ENCODE data around the gene SPECC1L. TPM values are rescaled to one million over a fixed set of nuclear protein-coding genes. Genes with fewer than 3 reads are reported as not detected.

The SPECC1L gene
- total and polyA plus RNA-seq, 10 of the 15 experiments (the other 5 are each of a cell fraction or from before 2014, with no cell fraction given), result 1.9 to 40.6 (median 19.1) TPM

DNA sequence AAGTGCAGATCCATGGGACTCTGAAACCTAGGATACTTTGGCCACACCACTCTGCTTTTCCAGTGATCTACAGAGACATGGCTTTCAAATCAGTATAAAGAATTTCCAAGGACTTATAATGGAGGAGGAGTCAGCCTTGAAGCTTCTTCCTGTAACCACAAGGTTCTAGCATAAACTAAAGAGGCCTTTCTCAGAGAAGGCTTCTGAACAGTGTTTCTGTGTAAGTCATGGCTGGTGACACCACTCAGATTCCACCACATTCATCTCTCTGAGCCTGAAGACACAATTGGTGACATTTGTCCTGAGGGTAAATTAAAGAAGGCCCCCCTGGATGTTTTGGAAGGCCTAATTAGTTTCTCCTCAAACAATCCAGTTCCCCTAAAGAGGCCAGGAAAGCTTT is 127.8 kb downstream of the SPECC1L start:
- ChIA-PET POLR2A (interaction anchor here (0.6 to 1.4 kb wide), 2 partner anchors 17 to 553 kb away, joined by 3 read pairs; no protein-coding TSS in a partner anchor), CTCF (interaction anchor here (0.6 to 2.1 kb wide), 10 partner anchors 11 to 124 kb away, joined by 3 to 13 read pairs (median 4); no protein-coding TSS in a partner anchor), RAD21 (ENCODE audit: unreplicated experiment) (interaction anchor here (0.7 to 1.9 kb wide), 4 partner anchors 29 to 431 kb away, joined by 3 to 8 read pairs (median 4); partner anchors contain the start of gene ADORA2A), SMC1A (ENCODE audit: uncharacterized antibody, unreplicated experiment) (interaction anchor here (0.7 to 3.7 kb wide), 11 partner anchors 11 to 155 kb away, joined by 3 to 14 read pairs (median 4); no protein-coding TSS in a partner anchor)
- Histone ChIP-seq H3K9ac (ENCODE audit: control insufficient read depth, insufficient read depth, low read length) (peak overlapping the region; percentile 3; the same call in 1 of the 2 replicates), H3K4me3 (no peak overlapping the region), H3K79me2 (ENCODE audit: control insufficient read depth, insufficient read depth, low read length) (peaks cover 1% of the 10 kb centered on the region), H4K20me1 (ENCODE audit: control insufficient read depth, insufficient read depth) (no peaks in the 10 kb centered on the region), H3K9me3 (replicated peaks; ENCODE audit: control insufficient read depth, insufficient read depth, low read length) (no peaks in the 10 kb centered on the region), H3K4me1 (ENCODE audit: control insufficient read depth, insufficient read depth, low read length) (peaks cover 44% of the 10 kb centered on the region), H3K27me3 (replicated peaks in 1 of 2; ENCODE audit: control insufficient read depth in 2 of 2, insufficient read depth in 2 of 2, low read length in 1 of 2) (no peaks in the 10 kb centered on the region), H3K27ac (ENCODE audit: control insufficient read depth, insufficient read depth) (peak overlapping the region; percentile 85), H3K4me2 (ENCODE audit: control insufficient read depth, insufficient read depth) (no peak overlapping the region; the same call in 1 of the 2 replicates), H2AFZ (ENCODE audit: control insufficient read depth, low read depth, low read length) (no peak overlapping the region), H3K36me3 (ENCODE audit: control insufficient read depth in 2 of 2, insufficient read depth in 2 of 2, low read length in 1 of 2) (peaks cover 1 to 10% of the 10 kb centered on the region in 2 experiments; a peak in 2 of 4 replicates)
- no peak for TF ChIP-seq BCL11A (IDR thresholded peaks at IDR 0.05; ENCODE audit: low read depth, low read length)
- TF ChIP-seq, protein P1, sequence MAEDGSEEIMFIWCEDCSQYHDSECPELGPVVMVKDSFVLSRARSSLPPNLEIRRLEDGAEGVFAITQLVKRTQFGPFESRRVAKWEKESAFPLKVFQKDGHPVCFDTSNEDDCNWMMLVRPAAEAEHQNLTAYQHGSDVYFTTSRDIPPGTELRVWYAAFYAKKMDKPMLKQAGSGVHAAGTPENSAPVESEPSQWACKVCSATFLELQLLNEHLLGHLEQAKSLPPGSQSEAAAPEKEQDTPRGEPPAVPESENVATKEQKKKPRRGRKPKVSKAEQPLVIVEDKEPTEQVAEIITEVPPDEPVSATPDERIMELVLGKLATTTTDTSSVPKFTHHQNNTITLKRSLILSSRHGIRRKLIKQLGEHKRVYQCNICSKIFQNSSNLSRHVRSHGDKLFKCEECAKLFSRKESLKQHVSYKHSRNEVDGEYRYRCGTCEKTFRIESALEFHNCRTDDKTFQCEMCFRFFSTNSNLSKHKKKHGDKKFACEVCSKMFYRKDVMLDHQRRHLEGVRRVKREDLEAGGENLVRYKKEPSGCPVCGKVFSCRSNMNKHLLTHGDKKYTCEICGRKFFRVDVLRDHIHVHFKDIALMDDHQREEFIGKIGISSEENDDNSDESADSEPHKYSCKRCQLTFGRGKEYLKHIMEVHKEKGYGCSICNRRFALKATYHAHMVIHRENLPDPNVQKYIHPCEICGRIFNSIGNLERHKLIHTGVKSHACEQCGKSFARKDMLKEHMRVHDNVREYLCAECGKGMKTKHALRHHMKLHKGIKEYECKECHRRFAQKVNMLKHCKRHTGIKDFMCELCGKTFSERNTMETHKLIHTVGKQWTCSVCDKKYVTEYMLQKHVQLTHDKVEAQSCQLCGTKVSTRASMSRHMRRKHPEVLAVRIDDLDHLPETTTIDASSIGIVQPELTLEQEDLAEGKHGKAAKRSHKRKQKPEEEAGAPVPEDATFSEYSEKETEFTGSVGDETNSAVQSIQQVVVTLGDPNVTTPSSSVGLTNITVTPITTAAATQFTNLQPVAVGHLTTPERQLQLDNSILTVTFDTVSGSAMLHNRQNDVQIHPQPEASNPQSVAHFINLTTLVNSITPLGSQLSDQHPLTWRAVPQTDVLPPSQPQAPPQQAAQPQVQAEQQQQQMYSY (CRISPR knock-in tag; IDR thresholded peaks at IDR 0.05), result no peak
- TF ChIP-seq YBX1 (IDR thresholded peaks at IDR 0.05), result no peak
- TF ChIP-seq, protein P2, sequence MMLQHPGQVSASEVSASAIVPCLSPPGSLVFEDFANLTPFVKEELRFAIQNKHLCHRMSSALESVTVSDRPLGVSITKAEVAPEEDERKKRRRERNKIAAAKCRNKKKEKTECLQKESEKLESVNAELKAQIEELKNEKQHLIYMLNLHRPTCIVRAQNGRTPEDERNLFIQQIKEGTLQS (IDR thresholded peaks at IDR 0.05; ENCODE audit: borderline replicate concordance, extremely low read depth, low read depth, low read length), result no peak
- TF ChIP-seq, protein P3, sequence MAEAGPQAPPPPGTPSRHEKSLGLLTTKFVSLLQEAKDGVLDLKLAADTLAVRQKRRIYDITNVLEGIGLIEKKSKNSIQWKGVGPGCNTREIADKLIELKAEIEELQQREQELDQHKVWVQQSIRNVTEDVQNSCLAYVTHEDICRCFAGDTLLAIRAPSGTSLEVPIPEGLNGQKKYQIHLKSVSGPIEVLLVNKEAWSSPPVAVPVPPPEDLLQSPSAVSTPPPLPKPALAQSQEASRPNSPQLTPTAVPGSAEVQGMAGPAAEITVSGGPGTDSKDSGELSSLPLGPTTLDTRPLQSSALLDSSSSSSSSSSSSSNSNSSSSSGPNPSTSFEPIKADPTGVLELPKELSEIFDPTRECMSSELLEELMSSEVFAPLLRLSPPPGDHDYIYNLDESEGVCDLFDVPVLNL (IDR thresholded peaks at IDR 0.05; ENCODE audit: low read depth, low read length), result no peak
- TF ChIP-seq RBBP5 (conservative IDR thresholded peaks at IDR 0.05), result no peak
- no peak for TF ChIP-seq CREB1 (IDR thresholded peaks at IDR 0.05; ENCODE audit: low read depth)
- TF ChIP-seq NRF1 (conservative IDR thresholded peaks at IDR 0.05; ENCODE audit: low read depth, low read length), result no peak
- no peak for TF ChIP-seq PBX3 (IDR thresholded peaks at IDR 0.05; ENCODE audit: insufficient replicate concordance, low read depth, low read length)
- TF ChIP-seq EP300 (IDR thresholded peaks at IDR 0.05; ENCODE audit: borderline replicate concordance in 1 of 2, control insufficient read depth in 1 of 2, low read depth in 2 of 2, low read length in 2 of 2), result no peak
- TF ChIP-seq RAD21 (IDR thresholded peaks at IDR 0.05; ENCODE audit: insufficient read depth, low read depth, low read length), result no peak
- no peak for TF ChIP-seq MEF2B (IDR thresholded peaks at IDR 0.05; ENCODE audit: partially characterized antibody, poor library complexity, severe bottlenecking)
- no peak for TF ChIP-seq HCFC1 (IDR thresholded peaks at IDR 0.05; ENCODE audit: low read length)
- TF ChIP-seq EGR1 (IDR thresholded peaks at IDR 0.05; ENCODE audit: borderline replicate concordance in 1 of 2, low read depth in 2 of 2, low read length in 2 of 2), result no peak
- in situ Hi-C loops (cut with MboI) (no loop called here), intact Hi-C loops (cut with micrococcal nuclease; ENCODE audit: unreplicated experiment) (no loop called here)
- no TSS peak for BruUV-seq (replicated peaks)
- ATAC-seq (no peak), DNase-seq (ENCODE audit: low read depth, low spot score) (no peak), FAIRE-seq (no peak)
